OCI-LY3 (cell line): ENCODE measurements around the gene ZC3H4.
"Not testable (repeated sequence)": the region's sequence is repeated elsewhere in the genome, so short reads cannot be mapped to it uniquely, and the experiment has no call there.

ENCODE experiments used
- H2AFZ ChIP-seq: fragments of 200-600, 300-600 bp; shearing (Covaris generic); 2 replicates; pipeline ENCODE4 v1.6.0; 2014; ENCODE audit warnings: antibody characterized with exemption, low read depth, low read length
- H3K27ac ChIP-seq: fragments of 200-600, 300-600 bp; sonication (generic); 2 replicates; pipeline ENCODE4 v1.5.1; 2014; ENCODE audit warnings: mild to moderate bottlenecking, low read length, moderate library complexity, mixed read lengths
- H3K27me3 ChIP-seq: fragments of 200-600, 300-600 bp; sonication (generic); 2 replicates; pipeline ENCODE4 v1.6.1; 2014; ENCODE audit warnings: low read depth, low read length, mixed read lengths
- H3K36me3 ChIP-seq: fragments of 200-600, 300-600 bp; sonication (generic); replicated peaks from 2 replicates; pipeline ENCODE3; 2014; ENCODE audit warnings: low read depth, low read length, mixed read lengths
- H3K4me1 ChIP-seq: fragments of 300-600, 200-600 bp; sonication (generic); 2 replicates; pipeline ENCODE4 v1.6.1; 2014; ENCODE audit warnings: low read length, mixed read lengths
- H3K4me2 ChIP-seq: fragments of 200-600, 300-600 bp; sonication (generic); 2 replicates; pipeline ENCODE4 v1.6.1; 2014; ENCODE audit warnings: low read length, mixed read lengths
- H3K4me3 ChIP-seq: fragments of 300-600, 200-600 bp; sonication (generic); 2 replicates; pipeline ENCODE4 v1.5.1; 2014; ENCODE audit warnings: antibody characterized with exemption, mild to moderate bottlenecking, low read length, moderate library complexity
- H3K79me2 ChIP-seq: fragments of 300-600, 200-600 bp; shearing (Covaris generic); 2 replicates; pipeline ENCODE4 v1.6.1; 2014; ENCODE audit warnings: mild to moderate bottlenecking, low read length, mixed read lengths
- H3K9ac ChIP-seq: fragments of 300-600, 200-600 bp; shearing (Covaris generic); 2 replicates; pipeline ENCODE4 v1.6.0; 2014; ENCODE audit warnings: mild to moderate bottlenecking, low read length, moderate library complexity
- H3K9me3 ChIP-seq: fragments of 200-600, 300-600 bp; shearing (Covaris generic); 2 replicates; pipeline ENCODE4 v1.6.1; 2014; ENCODE audit warnings: low read length, mixed read lengths; ENCODE audit not compliant: insufficient read depth
- H4K20me1 ChIP-seq: fragments of 200-600, 300-600 bp; sonication (generic); 2 replicates; pipeline ENCODE4 v1.6.1; 2016; ENCODE audit warnings: low read length, mixed read lengths; ENCODE audit not compliant: insufficient read depth
- EZH2phosphoT487 ChIP-seq: fragments of 200-600 bp; shearing (Covaris generic); IDR thresholded peaks from 2 replicates; pipeline ENCODE4 v1.6.1; 2018; ENCODE audit warnings: antibody characterized with exemption, mixed run types, low read depth
- TF ChIP-seq, protein P1 (sequence below): fragments of 200-600, 300-600 bp; sonication (generic); IDR thresholded peaks from 2 replicates; pipeline ENCODE4 v1.5.1; 2014; ENCODE audit warnings: antibody characterized with exemption, low read length, low read depth

Gene ZC3H4

DNA sequence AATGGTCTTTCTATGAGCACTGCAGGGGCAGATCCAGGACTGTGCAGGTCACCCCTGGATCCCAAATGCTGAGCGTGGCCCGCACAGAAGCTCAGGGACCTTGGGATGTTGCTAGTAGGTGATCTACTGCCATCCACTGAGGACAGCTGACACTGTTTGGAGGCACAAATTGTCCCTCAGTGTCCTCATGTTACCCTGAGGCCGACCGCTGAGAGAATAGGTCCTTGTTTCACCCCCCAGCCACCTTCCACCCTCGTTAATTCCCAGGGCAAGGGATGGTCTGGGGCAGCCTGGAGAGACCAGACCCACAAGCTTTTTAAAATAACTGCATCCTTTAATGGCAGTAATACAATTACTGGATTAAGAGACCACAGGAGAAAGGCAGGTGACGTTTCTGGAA, 49.7 kb downstream of the ZC3H4 start:
- Histone ChIP-seq H4K20me1 (peaks cover 13% of the 10 kb centered on the region), H3K9ac (no peak overlapping the region), H3K27me3 (no peaks in the 10 kb centered on the region), H2AFZ (no peak overlapping the region), H3K36me3 (peaks cover 38% of the 10 kb centered on the region), H3K4me3 (no peak overlapping the region), H3K9me3 (no peaks in the 10 kb centered on the region), H3K4me2 (no peak overlapping the region), H3K79me2 (no peaks in the 10 kb centered on the region; the same call in 1 of the 2 replicates), H3K27ac (no peak overlapping the region), H3K4me1 (no peaks in the 10 kb centered on the region)
- TF ChIP-seq EZH2phosphoT487 = no peak
- TF ChIP-seq, protein P1, sequence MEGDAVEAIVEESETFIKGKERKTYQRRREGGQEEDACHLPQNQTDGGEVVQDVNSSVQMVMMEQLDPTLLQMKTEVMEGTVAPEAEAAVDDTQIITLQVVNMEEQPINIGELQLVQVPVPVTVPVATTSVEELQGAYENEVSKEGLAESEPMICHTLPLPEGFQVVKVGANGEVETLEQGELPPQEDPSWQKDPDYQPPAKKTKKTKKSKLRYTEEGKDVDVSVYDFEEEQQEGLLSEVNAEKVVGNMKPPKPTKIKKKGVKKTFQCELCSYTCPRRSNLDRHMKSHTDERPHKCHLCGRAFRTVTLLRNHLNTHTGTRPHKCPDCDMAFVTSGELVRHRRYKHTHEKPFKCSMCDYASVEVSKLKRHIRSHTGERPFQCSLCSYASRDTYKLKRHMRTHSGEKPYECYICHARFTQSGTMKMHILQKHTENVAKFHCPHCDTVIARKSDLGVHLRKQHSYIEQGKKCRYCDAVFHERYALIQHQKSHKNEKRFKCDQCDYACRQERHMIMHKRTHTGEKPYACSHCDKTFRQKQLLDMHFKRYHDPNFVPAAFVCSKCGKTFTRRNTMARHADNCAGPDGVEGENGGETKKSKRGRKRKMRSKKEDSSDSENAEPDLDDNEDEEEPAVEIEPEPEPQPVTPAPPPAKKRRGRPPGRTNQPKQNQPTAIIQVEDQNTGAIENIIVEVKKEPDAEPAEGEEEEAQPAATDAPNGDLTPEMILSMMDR = no peak

DNA sequence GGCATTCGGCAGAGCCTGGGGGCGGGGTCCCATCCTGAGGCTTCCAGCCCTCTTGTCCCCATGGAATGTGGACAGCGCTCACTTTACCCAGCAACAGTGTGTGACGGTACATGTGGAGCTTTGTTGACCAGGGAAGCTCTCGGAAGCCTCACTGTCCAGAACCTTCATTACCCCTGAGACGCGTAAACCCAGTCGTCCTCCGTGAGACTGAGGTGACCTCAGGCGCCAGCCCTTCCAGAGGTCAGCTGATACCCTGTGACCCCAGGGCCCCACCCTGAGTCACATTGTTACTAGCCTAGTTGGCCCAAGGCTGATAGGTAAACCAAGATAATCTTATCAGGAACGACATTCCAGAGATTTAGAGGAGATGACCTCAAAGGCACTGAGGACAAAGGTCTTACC, 55.0 kb downstream of the ZC3H4 start:
- no peaks in the 10 kb centered on the region for H3K9me3 ChIP-seq
- no peak overlapping the region for H3K9ac ChIP-seq
- no peaks in the 10 kb centered on the region for H4K20me1 ChIP-seq
- H3K27me3 ChIP-seq = no peaks in the 10 kb centered on the region
- peaks cover under 1% of the 10 kb centered on the region for H3K36me3 ChIP-seq
- no peaks in the 10 kb centered on the region for H3K79me2 ChIP-seq
- no peak overlapping the region for H3K27ac ChIP-seq
- no peak overlapping the region for H3K4me2 ChIP-seq
- no peaks in the 10 kb centered on the region for H3K4me1 ChIP-seq
- no peak overlapping the region for H3K4me3 ChIP-seq
- no peak overlapping the region for H2AFZ ChIP-seq
- TF ChIP-seq EZH2phosphoT487 = no peak
- TF ChIP-seq, protein P1 = no peak

DNA sequence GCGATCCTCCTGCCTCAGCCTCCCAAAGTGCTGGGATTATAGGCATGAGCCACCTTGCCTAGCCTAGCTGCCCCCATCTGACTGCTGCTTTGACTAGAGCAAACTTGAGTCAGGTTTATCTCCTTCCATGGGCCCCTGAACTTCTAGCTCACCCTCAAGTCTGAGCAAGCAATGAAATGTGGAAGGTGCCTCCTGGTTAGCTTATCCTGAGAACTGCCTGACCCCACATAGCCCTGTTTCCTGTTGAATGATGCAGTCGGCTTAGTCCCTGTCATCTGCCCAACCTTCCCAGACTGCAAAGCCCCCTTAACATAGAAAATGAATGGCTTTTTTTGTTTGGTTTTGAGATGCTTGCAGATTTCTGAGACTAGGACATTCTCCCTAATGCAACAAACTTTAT, 56.2 kb downstream of the ZC3H4 start:
- Histone ChIP-seq H3K4me3 (no peak overlapping the region), H3K9me3 (no peaks in the 10 kb centered on the region), H3K27ac (no peak overlapping the region), H3K36me3 (no peaks in the 10 kb centered on the region), H2AFZ (no peak overlapping the region), H3K9ac (no peak overlapping the region), H3K27me3 (no peaks in the 10 kb centered on the region), H3K79me2 (no peaks in the 10 kb centered on the region), H4K20me1 (no peaks in the 10 kb centered on the region), H3K4me2 (no peak overlapping the region), H3K4me1 (no peaks in the 10 kb centered on the region)
- TF ChIP-seq EZH2phosphoT487 = no peak
- TF ChIP-seq, protein P1 = no peak

DNA sequence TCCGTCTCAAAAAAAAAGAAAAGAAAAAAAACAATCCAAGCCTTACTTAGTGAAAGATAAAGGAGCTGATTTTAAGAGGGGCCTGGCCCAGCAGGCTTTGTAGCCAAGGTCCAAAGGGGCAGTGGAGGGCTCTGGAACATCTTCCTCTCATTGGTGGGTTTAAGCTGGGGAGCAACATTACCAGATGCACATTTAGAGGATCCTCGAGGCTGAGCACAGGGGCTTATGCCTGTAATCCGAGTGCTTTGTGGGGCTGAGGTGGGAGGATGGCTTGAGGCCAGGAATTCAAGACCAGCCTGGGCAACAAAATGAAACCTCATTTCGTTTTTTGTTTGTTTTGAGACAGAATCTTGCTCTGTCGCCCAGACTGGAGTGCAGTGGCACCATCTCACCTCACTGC, 57.2 kb downstream of the ZC3H4 start:
- Histone ChIP-seq H3K36me3 (no peaks in the 10 kb centered on the region), H3K4me1 (no peaks in the 10 kb centered on the region), H3K4me3 (no peak overlapping the region), H3K27ac (no peak overlapping the region), H3K79me2 (no peaks in the 10 kb centered on the region), H3K9me3 (no peaks in the 10 kb centered on the region), H3K4me2 (no peak overlapping the region), H2AFZ (no peak overlapping the region), H3K9ac (no peak overlapping the region), H4K20me1 (no peaks in the 10 kb centered on the region), H3K27me3 (no peaks in the 10 kb centered on the region)
- TF ChIP-seq, protein P1 = no peak
- TF ChIP-seq EZH2phosphoT487 = no peak

DNA sequence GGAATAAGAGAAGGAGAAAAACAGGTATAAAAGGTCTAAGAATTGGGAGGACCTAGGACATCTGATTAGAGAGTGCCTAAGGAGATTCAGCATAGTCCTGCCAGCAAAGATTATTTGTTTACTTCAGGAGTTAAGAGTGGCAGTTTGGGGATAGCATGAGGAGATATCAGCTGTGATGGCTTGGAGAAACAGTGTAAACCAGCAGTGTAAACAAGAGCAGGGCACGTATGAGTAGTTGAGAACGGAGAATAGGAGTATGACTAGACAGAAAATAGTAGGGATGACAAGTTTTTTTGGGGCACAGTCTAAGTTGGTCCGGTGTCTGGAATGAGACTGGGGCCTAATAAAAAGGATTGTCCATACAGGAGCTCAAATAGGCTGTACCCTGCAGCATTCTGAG, 63.0 kb downstream of the ZC3H4 start:
- not testable (repeated sequence) for H3K9me3 ChIP-seq, H3K36me3 ChIP-seq, H3K4me3 ChIP-seq, H3K9ac ChIP-seq, H3K27ac ChIP-seq, H3K27me3 ChIP-seq, H3K4me2 ChIP-seq, H2AFZ ChIP-seq, H4K20me1 ChIP-seq, H3K4me1 ChIP-seq
- peaks cover 18% of the 10 kb centered on the region for H3K79me2 ChIP-seq
